GM21576 (cell line): ENCODE measurements around the gene SUPT4H1.
A peak's percentile ranks its signal among the peaks of the same experiment; 100 is the strongest.

ENCODE experiments used
- ATAC-seq: cut with Tn5 transposase; IDR thresholded peaks from one replicate; pipeline ENCODE4 v1.9.1; 2021; ENCODE audit warnings: mild to moderate bottlenecking, moderate library complexity; ENCODE audit not compliant: unreplicated experiment

The SUPT4H1 gene

DNA sequence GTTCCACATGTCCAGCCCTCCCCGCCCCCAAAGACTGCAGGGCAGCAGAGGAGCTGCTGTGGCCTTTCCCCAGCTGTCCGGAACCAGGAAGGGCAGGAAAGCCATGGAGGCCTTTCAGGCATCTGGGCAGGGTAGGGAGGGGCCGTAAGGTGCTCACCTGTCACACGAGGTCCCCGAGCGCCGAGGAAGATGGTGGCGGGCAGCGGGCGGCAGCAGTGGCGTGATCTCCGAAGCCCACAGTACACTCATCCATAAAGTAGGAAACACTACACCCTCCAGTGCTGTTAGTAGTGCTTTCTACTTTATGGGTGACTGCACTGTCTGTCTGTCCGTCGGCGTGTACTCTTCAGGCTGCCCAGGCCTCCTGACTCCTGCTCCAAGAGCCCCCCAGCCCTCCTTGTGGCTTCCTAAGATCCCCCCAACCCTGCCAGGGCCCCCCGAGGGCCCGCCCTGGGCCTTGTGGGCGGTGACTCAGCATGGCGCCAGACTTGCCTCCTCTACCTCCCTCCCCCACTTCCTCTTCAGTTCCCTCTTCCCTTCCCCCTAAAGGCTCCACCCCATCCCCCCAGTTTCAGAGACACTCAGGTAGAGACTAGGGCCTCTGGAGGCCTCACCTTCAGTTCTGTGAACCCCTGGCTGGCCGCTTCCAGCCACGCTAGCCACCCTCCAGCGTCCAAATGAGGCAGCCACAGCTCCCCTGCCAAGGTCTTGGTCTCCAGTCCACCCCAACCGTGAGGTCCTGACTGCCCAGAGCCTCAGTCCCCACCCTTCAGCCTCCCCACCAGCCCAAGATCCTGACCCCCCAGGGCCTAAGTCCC is 20.8 kb downstream of the SUPT4H1 start:
- ATAC-seq: no peak

DNA sequence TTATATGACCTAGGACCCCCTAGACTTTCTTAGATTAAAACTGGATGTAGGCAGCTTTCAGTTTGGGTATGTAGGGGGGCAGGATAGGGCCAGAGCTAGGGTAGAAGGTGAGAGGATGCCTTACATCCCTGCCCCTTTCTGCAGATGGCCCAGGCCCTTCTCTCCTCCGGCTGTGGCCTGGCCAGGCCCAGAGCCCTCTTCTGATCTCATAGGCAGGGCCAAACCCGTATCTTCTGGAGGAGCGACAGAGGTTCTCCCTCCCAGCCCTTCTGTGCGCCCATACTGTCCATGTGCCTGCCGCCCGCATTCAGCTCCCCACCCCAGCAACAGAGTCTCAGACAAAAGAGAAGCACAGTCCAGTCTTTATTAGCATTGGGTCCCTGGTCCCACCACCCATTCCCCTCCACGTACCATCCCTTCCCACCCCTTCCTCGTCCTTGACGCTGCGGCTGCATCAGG is 21.4 kb downstream of the SUPT4H1 start:
- ATAC-seq: no peak

DNA sequence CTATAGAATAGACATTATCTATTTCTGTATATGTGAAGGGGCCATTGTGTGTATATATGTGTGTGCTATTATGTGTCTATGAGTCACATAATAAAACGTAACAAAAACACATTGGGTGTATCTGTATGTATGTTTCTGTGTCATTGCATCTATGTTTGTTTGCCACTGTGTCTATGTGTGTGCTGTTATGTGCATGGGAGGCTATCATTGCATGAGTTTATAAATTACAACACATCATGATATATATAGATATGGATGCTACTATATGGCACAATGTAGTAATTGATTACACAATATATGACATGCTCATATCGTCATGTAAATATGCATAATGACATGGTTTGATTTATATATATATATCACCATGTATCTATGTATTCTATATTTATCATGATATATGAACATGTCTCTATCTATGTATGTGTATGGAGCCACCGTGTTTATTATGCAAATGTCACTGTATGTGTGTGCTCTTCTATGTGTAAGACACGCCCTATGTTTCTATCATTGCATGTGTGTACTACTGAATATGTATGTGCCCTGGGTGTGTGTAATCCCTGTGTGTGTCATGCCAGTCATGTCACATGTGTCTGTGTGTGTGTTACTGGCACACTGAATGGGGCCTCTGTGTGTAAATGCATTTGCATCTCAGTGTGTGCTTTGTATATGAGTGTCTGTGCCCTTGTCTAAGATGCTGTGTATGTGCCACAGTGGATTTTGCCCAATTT is 22.0 kb downstream of the SUPT4H1 start:
- peak; percentile 7 for ATAC-seq

DNA sequence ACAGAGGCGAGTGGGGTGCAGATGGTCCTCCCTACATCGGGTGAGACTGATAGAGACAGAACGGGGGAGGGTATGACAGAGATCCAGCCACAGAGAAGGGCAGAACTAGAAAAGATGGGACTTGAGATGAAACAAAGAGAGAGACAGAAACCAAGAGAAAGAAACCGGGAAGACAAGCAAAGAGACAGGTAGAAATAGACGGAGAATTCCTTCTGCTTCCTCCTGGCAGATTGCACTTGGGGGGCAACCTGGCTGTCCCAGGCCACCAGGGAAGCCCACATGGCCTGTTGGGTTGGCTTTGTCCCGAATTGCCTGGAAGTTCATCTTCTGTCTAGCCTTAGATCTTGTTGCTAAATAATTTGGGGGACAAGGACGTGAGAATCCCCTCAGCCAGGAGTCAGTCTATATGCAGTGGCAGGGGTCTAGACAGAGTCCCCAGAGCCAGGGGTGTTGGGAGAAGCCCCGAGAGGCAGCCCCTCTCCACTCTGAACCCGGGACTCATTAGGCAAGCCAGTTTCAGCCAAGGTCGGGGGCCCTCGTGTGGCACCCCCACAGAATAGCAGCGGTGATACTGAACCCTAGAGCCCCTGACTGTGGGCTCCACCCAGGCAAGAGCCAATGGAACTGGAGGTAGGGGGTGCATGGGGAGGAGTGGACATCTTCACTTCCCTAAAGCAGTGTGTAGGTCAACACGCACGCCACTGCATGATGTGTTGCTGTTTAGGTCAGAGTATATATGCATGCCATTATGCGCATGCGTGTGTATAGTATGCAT is 22.8 kb downstream of the SUPT4H1 start:
- ATAC-seq: peak; percentile 38

DNA sequence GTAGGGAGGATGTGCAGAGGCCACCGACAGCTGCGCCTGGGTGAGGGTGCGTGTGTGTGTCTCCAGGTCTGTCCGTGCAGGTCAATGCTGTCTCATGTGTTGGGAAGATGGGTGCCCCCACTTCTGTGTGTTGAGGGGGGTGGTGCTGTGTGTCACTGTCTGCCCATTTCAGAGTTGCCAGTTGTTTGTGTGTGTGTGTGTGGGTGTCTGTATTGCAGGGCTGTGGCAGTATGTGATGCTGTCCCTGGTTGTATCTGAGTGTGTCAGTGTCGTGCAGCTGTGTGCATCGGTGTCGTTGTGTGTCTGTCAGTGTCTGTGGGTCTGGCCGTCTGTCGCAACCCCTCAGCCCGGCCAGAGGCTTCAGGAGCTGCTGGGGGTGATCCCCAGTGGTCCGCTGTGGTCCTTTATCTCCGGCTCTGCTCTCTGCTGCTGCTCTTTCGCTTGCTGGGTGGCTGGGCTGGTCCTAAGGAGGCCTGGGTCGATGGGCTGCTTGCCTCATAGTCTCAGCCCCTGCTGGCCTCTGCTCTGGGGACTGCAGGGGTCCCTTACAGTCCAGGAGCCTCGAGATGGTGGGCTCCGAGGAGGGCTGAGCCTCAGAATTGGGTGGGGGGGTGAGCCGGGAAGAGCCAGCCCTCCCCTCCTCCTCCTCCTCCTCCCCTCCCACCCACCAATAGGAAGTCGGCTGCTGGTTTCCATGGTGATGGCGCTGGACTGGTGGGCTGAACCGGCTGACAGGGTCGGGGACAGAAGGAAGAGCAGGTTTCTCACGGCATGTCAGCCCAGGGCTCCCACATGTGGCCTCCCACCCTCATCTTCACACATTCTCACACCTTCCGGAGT is 23.6 kb downstream of the SUPT4H1 start, which contains the start of gene TSPOAP1:
TSPOAP1 (minus strand) TSS at position 601 of the 840 bp plus-strand sequence. CDS start 875 bp downstream, outside the sequence.
- ATAC-seq: no peak

DNA sequence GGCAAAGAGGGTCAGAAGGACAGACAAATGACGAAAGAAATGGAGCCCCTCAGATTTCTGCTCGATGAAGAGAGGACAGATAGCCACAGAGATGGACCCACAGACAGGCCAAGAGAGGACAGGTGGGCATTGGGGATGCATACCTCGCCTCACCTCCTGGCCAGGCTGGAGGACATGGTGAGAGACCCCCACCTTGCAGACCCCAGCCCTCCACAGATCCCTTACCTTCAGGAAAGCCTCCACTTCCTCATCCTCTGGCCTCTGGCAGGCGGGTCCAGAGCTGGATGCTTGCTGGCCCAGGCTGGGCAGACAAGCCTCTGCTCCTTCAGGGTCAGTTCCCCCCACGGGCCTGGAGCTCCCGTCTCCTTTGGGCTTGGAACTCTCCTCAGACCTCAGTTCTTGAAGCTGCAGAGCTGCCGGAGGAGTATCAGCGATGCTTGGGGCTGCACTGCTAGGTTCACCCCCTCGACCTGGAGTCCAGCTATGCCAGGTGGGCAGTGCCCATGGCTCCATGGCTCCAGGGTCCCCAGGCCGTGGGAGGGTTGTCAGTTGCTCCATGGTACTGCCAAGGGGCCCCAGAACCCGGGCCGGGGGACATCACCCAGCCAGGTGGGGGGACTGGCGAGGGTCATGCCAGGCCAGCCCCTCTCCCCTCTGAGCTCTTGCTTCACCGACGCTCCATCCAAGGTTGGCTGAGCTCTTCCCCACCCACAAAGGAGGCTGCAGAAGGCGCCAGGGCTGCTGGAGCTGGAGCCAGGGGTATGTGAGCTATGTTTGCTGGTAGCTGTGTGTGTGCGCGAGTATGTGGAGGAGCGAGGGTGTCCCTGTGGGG is 24.4 kb downstream of the SUPT4H1 start:
- no peak for ATAC-seq

DNA sequence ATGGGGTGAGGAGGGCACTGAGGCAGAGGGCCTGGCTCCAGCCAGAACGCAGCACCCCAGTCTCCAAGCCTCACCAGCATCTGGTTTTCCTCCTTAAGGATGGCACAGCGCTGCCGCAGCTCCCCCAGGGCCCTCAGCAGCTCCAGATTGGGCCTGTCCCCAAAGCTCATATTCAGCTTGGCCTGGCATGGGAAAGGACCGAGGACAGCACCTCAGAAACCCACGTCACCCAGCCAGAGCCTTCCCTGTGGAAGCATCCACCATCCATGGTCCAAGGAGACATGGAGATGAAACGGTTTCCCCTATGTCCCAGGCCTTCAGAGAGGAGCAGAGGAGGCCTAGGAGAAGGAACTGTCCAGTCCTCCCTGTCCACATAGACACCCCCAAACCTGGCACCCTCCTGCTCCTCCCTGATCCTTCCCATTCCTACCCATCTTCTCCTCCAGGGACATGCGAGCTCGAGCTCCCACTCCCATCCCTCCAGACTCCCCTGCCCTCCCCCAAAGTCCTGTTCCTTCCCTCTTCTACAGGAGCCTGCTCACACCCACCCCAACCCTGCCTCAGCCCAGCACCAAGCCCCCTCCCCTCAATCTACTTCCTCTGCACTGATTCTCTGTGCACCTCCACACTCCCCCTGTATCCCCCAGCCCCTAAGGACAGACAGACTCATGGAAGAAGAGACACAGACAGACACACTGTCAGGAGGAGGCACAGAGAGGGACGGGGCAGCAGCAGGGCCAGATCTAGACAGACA is 25.2 kb downstream of the SUPT4H1 start:
- ATAC-seq: no peak

DNA sequence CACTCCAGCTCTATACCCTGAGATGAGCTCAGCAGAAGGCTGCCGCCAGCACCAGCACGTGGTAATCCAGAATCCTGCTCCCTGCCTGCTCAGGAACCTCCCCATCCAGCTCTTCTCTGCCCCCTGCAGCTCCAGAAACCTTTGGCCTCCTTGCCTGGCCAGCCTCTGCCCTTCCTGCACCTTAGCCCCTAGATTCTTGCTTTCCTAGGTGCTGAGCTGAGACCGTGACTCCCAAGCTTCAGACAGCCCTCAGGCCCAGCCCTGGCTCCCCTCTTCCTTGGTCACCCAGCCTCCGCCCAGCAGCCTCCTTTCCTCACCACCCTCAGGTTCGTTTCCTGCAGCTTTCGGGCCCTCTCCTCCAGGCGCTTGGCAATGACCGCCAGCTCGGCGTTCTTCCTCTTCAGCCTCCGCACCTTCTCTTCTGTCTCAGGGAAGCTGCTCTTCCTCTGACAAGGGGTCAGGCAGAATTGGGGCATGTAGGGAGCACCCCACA is 26.0 kb downstream of the SUPT4H1 start:
- ATAC-seq: no peak

DNA sequence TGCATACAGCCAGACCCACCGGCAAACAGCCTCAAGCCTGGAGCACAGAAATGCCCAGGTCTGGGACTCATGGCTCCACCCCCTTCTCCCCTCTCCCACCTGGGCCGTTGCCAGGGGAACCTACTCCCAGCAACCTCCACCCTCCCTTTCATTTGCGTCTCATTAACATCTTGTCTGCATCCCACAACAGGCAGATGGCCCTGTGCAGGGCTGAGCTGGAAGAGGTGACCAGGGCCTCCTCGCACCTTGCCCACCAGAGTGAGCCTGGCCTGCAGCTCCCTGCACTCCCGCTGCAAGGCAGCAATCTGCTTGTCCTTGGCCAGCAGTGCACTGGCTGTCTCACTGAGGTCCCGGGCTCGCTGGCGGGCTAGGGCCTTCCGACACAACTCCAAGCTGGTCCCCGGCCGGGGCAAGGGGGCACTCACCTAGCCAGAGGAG is 26.7 kb downstream of the SUPT4H1 start:
- ATAC-seq: no peak

DNA sequence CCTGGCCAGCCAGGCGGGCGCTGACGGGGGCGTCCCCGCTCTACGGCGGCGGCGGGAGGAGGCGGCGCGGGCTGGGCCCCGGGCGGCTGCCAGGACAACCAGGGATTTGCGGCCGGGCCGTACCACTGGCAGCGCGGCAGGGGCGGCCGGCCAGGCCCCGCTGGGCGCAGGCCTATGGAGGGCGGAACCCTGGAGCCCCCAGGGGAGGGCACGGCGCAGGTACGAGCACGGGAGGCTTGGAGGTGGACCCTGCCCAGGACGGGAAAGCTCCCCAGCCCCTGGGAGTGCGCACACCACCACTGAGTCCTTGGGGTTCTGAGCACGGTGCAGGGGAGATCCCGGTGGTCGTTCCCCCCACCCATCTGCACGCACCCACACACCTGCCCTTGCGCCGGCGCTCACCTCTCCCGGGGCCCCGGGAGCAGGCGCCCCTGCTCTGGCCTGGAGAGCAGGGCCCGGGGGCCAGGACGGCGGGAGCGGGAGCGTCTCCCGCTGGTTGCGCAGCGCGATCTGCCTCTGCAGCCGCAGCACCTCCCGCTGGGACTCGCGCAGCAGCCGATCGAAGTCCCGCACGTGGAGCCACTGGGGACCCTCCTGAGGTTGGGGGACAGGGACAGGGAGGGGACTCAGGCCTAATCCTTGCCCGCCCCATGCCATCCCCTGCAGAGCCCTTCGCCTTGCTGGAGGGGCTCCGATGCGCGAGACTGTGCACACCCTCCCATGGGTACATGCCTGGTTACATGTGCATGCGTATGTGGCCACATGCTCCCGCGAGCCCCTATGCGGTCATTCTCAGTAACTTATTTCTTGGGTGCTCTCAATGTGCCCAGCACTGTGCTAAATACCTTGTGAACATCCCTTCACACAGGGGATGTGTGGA is 27.4 kb downstream of the SUPT4H1 start:
- ATAC-seq: no peak

DNA sequence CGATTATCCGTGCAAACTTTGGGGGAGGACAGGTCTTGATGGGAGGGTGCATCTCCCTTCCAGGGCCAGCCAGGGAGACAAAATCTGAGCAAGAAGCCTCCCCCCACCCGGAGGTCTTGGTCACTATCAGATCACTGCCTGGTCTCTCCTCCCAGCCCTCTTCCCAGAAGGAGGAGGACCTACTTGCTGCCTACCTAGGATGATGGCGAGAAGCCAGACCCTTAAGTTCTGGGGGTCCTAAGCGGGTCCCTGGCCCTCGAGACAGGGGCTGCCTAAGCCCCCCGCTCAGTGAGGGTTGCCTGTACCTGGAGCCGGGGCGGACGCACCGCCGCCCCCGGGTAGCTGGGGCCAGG is 28.0 kb downstream of the SUPT4H1 start:
- no peak for ATAC-seq

DNA sequence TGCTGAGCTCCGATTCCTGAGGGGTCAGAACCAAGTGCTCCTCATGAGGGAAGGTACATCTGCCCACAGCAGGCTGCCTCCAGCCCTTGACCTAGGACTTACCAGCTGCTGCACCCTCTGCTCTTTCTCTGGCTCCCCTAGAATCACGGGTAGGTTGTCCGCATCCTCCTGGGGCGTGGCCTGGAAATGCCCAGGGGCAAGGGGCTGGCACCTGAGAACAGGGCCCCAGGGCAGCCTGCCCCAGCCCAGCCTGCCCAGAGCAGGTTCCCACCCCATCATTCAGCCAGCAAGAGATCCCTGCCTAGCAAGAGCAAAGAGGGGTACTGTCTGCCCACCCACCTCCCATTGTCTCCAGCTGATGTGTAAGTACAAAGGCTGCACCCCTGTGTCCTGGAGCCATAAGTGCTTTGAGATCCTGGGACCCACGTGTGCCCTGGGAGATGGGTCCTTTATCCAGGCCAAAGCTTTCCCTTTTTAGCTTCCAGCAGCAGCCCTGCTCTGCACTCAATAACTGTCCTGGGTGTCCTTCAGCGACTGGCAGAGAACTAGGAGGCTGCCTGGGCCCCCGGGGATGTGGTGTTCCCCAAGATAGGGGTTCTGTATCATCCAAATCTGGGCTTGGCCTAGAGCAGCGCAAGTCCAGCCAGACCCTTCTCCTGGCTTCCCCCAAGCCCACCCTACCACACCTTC is 28.5 kb downstream of the SUPT4H1 start:
- no peak for ATAC-seq

DNA sequence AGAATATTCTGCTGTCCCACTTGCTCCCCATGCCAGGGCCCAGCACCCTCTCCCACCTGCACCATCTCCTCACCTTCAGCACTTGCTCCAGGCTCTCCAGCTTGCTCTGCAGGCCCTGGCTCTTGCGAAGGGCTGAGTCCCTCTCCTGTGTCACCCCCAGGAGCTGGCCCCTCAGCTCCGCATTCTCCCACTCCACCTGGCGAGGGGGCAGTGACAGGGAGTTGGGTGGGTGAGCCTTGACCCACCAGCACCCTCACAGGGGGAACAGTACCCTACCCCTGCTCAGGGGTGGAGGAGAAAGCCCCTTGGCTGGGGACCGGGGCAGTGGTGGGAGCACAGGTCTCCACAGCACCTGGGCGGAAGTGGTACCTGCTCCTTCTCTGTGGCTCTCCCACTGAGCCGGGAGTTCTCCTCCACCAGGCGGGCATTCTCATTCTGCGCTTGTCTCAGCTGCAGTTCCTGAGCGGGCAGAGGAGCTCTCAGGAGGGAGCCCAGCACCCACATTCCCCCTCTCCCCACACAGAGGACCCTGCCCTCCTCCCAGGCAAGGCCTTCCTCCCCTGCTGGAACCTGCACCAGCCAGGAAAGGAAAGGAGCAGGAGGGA is 29.3 kb downstream of the SUPT4H1 start:
- ATAC-seq: no peak

DNA sequence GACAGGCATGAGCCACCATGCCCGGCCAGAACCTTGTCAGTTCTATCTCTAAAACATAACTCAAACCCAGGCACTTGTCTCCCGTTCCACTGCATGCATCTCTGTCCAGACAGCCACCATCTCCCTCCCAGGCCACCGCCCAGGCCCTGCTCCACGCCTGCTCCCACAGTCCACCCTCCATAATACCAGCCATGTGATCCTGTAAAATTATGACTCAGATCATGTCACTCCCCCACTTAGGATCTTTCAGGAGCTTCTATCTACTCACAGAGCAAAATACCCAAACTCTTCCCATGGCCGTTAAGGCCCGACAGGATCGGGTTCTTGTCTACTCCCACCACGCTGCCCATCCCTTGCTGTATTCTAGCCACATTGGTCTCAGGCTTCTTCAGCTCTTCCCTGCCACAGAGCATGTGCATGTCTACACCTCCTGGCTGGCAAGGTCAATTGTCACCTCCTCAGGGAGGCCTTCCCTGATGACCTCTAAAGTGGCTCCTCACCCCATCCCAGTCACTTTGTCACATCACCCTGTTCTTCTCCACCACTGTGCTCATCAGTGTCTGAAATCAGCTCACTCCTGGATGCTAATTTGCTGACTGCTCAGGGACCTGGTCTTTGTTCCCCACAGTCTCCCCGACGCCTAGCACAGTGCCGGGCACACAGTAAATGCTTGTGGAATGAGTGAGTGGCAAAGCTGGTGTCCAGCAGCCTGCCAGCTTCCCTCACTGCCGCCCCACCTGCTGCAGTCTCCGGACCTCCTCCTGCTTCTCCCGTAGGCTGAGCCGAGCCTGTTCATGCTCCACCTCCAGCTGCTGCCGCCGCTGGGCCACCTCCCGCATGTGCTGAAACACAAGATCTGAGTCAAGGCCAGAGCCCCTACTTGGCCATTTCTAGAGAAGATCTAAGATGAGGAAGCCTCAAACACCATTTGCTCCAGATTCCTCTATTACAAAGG is 30.2 kb downstream of the SUPT4H1 start:
- no peak for ATAC-seq

DNA sequence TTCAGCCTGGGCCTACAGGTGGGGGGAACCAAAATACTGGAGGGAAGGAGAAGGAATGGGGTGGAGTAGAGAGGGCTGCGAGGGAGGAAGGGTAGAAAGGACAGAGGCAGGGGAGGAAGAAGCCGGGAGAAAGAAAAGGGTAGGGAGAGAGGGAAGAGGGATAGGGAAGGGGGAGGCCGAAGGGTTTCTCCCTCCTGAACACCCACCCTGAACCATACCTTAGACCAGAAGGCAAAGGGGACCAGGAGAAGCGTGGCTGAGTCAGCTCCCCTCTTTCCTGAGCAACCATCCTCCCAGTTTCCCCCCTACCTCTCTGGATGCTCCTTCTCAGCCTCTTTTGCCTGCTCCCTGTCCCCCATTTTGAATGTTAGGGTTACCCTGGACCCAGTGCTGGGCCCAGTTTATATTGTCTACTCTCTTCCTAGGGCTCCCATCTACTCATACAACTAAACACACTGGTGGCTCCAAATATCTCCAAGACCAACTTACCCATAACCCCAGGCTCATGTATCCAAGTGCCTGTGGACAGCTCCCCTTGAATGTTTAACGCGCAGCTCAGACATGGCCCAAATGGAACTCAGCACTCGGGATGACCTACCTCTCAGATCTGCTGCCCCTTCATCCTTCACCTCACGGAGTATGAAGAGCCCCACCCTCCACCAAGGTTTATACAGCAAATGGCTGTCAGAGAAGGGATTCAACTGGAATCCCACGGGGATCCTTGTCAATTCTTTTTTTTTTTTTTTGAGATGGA is 31.3 kb downstream of the SUPT4H1 start:
- no peak for ATAC-seq
